HG03558 (cell line): ENCODE results near the gene MIPEP.
"Not testable (repeated sequence)": the region's sequence is repeated elsewhere in the genome, so short reads cannot be mapped to it uniquely, and the experiment has no call there.

Experiments
- ATAC-seq: cut with Tn5 transposase; IDR thresholded peaks from one replicate; pipeline ENCODE4 v1.9.1; 2021; ENCODE audit warnings: moderate number of reproducible peaks; ENCODE audit not compliant: unreplicated experiment; ENCODE audit errors: extremely low read depth

The MIPEP gene

DNA sequence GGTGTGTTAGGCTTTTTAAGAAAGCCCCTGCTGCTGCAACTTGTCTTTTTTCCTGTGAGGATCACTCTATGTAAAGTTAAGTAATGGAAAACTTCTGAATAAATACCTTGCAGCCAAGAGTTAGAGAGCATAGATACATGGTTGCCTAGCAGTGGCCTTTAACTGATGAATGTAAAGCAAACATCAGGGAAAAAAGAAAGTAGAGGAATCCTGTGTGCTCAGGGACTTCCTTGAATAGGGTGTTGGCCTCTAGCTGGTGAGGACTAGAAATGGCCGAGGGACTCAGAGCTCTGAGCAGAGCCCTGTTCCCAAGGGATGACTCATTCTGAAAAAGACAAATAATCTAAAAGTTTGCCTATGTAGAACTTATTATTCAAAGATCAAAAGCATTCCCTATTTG lies 135.7 kb downstream of the MIPEP start:
- ATAC-seq = no peak

DNA sequence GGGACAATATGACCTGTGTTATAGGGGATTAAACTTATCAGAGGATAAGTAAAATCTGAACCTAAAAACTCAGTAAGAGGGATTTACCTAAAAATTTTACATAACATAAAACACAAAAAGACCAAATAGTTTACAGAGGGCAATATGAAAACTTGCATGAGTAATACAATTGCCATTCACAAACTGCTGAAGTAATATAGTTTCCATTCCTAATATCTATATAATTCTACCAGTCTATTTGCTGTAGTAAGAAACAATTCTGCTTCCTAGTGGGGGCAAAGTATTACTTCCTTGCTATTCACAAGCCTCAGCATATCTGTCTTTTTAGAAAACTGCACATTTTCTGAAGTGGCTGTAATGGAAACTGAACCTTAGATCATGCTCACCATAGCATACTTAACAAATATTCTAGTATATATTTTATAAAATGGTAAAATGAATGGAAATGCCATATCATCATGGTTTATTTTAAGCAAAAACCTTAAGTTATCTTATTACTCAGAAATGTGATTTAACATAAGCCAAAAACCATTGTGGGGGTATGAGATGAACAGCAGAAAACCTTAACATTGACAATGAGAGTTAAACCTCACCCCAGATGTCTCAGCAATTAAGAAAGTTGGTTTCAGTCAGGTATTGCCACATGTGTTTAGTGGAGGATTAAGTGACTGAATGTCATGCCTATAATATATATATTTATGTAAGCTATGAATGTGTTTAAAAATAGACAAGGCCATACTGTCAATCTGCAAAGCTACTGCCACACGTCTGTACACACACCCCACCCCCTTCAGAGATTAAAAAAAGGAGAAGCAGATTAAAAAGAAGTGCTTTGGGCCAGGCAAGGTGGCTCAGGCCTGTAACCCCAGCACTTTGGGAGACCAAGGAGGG lies 136.8 kb downstream of the MIPEP start:
- peak; percentile 85 for ATAC-seq

DNA sequence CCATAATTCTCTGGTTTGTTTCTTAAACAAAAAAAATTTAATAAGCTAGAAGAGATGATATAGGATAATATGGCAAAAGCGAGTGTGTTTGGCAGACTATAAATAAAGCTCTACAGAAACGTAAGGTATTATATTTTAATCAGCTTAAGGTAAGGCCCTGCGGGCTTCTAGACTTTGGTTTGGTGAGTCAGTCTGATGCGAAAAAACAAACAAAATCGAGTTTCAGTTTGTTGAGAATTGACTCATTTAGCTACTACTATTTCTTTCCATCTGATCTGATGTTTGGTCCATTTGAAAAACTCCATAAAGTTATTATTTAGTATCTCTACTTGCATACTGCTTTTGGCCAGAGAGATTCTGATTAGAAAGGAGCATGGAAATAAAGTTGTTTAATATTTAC lies 138.0 kb downstream of the MIPEP start:
- no peak for ATAC-seq

DNA sequence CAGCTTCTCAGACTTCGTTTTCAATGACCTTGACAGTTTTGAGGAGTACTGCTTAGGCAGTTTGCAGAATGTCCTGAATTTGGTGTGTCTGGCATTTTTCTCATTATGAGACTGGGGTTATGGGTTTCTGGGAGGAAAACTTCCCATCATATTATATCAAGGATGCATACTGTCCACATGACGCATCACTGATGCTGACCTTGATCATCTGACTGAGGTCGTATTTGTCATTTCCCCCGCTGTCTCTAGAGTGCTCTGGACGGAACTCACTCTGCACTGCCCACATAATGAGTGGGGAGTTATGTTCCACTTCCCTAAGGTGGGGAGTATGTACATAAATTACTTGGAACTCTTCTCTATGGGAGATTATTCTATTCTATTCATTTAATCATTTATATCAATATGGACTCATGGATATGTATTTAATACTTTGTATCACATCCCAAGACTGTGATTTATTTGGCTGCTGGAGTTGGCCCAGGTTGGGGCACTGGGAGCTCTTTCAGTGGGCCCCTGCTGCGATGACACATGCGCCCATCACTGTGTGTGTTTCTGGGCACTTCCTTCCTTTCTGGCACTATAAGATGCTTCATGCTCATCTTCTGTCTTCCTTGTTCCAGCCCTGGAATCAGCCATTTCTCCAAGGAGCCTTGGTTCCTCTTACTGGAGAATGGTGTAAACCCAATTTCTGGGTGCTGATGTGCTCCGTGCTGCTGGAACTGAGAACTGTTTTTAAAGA lies 138.6 kb downstream of the MIPEP start:
- ATAC-seq = no peak

DNA sequence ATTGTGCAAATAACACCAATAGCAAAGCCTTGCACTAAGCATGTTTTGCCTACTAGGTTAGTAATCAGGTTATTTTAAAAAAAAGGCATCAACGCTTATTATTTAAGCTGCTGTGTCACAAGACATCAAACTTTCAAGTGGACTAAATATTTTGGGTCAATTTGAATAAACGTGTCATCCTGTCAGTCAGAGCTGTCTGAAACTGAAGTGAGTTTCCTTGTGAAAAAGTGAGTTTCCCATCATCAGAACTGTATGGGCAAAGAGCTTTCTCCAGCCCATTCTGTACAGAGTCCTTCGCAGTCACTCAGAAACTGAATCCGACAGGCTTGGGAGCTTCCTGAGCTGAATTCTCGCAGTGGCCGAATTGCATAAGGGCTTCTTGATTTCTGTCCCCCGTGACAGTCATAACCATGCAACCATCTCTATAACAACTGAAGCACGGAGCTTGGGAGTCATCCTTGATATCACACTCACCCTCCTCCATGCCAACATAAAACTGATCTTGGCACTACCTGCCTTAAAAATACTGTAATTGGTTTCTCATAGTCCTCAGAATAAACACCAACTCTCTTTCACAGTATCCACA lies 139.8 kb downstream of the MIPEP start:
- no peak for ATAC-seq

DNA sequence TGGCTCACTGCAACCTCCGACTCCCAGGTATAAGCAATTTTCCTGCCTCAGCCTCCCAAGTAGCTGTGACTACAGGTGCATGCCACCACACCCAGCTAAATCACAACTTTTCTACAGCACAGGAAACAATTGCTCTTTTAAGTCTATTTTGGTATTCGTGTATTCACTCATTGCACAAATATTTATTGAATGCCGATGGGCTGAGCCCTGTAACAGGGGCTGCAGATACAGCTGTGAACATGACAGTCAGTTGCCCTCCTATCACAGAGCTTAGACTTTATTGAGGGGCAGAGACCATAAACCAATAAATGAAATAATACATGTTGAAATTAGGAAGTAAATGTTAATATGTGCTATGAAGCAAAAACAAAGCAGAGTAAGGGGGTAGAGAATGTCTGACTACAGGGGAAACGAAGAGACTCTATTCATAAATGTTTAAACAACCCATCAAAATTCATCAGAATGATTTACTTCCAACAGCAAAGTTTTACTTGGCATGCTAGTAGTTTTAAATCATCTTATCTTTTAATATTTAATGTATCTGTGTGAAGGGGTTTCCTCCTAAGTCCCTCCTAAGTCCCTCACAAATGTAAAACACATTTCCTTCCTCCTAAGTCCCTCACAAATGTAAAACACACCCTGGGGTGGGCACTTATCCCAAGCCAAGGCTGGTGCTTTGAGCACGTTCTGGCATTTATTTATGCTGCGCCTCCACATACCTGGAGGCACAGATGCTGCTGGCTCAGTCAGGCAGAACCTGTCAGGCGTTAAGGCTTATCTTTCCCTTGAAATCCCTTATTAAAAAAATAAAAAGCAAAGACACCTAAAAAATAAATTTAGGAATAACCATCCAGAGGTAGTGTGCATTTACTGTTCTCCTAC lies 140.8 kb downstream of the MIPEP start:
- ATAC-seq = no peak

DNA sequence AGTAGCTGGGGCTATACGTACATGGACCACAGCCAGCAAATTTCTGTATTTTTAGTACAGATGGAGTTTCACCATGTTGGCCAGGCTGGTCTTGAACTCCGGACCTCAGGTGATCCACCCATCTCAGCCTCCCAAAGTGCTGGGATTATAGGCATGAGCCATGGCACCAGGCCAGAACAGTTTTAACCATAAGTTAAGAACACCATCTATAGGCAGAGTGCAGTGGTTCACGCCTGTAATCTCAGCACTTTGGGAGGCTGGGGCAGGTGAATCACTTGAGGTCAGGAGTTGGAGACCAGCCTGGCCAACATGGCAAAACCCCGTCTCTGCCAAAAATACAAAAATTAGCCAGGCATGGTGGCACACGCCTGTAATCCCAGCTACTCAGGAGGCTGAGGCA lies 143.1 kb downstream of the MIPEP start:
- ATAC-seq = not testable (repeated sequence)

DNA sequence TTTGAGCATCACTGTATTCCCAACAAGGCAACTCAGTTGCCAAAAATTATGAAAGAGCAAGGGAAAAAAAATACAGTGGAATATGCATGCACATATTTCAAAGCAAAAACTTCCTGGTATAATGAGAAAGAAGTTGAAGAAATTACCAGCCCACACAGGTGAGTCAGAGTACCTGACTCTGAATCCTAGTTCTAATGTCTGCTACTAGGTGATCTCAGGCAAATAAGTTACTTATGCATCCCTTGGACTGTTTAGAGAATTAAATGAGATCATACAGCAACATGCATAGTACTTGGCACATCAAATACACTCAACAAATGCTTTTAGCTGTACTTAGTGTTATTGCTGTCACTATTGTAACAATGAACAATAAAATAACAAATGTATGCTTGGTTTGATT lies 144.9 kb downstream of the MIPEP start:
- ATAC-seq = no peak

DNA sequence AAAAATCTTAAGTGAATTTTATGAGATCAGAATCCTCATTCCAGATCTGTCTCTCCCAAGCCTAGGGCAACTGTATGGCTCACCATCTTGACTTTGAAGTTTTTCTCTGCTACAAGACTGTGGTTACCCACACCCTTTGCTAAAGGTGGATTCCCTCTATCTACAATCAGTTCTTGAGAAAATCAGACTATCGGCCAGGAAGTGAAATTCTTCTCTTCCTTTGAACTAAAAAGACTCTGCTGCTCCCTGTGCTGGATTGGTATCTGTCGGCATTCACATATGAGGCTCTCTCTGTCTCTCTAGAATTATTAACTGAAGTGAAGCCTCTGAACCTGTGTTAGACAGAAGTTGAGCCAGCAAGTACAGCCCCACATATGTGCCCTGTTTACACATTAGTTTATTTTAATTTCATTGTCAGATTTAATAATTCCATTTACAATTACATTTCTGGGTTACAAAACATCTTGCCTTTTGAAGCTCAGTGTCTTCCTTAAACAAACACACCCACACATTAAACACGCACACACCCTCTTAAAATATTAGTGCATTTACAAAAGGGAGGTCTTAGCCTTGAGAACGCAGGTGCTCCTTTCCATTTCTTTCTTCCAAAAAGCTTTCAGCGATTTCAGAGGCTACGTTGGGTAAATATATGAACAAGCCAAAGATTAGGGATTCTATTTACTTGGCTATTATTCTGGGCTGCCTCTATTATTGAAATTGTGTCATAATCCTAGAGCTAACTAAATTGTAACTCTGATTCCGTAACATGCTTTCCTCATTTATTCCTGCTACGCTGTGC lies 145.7 kb downstream of the MIPEP start:
- no peak for ATAC-seq

DNA sequence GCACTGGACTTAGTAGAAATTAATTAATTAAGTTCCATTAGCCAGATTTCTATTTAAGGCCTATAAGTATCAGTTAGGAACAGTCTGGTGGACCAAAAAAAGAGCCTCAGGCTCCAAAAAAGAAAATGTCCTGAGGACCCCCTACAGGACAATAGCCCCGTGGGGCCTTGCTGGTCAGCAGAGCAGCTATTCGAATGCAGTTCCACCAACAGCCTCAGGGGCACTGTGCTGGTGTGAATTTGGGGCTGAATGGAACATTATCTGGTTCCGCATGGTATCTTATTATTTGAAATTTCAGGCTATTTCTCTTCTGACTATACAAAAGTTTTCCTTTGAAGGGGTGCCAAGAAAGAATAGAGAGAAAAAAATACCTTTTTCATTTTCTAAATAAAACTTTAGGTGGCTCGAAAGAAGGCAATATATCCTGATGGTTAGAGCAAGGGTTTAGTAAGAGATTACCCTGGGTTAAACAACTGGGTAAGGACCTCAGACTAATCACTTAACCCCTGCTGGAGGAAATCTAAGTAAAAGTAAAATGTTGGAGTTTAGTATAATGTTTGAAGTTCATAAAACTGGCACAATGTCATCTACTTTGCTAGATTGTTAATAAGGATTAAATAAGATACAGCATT lies 147.2 kb downstream of the MIPEP start:
- no peak for ATAC-seq

DNA sequence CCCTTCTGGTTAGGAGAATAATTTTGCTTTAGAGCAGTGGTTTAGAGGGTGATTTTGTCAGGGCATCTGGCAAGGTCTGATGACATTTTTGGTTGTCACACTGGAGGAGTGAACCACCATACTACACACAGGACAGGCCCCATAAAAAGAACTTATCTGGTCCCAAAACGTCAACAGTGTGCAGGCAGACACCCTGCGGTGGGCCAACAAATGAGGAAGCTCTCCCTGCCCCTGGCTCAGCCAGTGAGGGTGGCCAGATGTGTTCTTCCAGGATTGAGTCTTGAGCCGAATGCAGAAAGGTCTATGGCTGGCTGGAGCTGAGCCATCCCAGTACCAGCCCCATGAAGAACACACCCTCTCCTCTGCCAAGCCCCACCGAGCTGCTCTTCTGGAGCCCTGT lies 149.2 kb downstream of the MIPEP start:
- ATAC-seq = no peak

DNA sequence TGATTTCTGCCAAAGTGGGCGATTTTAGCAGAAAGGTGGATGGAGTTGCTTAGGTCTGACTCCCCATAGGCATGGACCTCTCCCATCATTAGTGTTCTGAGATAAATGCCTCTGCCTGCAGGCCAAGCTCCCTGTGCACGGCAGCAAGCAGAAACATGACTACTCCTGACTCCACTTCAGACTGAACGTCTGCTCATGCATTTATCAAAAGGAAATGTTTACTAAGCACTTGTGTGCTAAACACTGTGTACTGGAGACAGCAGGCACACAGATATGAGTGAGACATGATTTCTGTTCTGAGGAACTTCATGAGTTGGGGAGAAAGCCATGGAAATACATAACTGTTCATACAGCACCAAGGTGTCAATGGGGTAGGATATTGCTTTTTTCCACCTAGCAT lies 149.6 kb downstream of the MIPEP start:
- ATAC-seq = no peak

DNA sequence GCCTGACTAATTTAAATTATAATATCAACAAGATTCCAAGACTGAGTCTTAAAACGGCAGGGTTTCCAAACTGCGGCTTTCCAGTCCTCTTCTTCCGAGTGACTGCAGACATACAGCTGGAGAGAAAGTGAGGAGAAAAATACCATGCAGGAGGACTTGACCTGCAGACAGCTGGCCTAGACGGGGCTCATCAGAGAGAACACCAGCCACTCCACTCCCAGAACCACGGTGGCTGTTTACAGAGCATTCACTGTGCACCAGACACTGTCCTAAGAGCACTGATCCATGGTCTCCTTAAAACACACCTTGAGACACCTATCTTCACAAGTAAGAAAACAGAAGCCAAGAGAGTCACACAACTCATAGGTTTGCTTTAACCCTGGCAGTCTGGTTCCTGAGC lies 152.7 kb downstream of the MIPEP start:
- no peak for ATAC-seq

DNA sequence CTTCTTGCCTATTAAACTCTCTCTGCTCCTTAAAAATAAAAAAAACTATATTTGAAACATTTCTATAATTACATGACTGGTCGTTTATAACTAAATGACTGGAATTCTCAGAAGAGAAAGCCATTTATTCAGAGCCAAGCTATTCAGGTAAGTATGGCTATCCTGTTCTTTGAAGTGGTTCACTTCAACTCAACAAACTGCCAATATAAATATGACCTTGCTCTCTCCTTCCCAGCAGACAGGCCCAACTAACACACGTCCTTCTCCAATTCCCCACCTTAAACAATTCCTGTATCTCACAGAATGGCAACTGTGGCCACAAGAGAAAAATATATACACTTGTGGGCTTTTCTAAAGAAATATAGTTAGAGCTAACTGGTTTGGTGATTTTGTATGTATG lies 153.9 kb downstream of the MIPEP start:
- no peak for ATAC-seq

DNA sequence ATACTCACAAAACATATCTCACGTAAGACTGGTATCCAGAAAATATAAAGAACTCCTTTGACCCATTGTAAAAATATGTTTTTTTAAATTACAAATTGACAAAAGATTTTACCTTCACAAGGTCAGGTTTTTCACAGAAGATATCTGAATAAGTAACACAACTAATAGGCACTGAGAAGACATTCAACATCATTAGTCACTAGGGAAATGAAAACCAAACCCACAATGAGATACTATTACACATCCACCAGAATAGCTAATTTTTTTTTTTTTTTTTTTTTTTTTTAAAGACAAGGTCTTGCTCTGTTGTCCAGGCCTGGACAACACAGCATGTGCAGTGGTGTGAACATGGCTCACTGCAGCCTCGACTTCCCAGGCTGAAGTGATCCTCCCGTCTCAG lies 157.5 kb downstream of the MIPEP start:
- no peak for ATAC-seq

DNA sequence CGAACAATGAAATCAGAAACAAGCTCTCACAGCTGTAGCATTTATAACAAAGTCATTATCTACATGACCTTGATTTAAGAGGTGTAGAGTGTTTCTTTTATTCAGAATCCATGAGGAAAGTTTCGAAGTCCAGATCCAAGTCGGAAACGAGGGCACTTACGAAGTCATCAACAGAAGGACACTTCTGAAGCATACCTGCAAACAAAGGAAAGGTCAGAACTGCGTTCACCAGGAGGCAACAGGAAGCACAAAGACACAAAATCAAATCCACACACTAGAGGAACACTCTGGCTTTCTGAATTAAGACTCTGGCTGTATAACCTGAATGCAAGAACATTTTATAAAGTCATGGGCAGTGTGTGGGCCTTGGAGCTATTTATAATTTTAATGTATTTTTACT lies 158.9 kb downstream of the MIPEP start:
- ATAC-seq = no peak

DNA sequence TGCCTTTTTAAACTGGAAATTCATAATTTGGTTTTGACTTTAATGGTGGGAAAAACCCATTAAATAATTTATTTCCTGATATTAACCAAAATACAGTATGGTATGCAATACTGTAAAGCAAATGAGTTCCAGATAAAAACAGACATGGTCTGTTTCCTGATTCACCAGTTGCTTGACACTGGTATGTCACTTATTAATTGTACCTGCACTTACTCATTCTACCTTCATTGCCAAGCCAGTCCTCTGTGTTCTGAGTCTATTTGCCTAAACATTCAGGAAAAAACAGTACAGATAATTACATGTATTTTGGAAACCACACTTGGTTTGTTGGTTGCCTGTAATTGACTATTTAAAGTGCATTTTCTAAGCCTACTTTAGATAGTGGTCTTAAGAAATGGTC lies 159.7 kb downstream of the MIPEP start:
- ATAC-seq = no peak

DNA sequence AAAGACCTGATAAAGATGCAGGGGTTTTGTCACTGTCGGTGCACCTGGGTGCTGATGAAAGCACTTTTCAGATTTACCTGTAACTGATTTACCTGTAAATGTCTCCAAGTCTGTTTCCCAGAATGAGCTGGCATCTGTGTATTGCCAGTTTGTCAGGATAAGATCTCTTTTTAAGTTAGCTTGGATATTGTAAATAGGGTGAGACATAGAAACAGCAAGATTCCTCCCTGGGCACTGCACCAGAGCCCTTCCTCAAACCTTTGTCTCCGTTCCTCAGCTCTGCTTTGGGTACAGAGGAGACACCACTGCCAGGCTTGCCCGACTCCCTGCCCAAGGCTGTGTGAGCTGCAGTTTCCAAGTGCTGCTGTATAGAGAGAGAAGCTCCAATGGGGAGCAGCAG lies 160.4 kb downstream of the MIPEP start:
- no peak for ATAC-seq

DNA sequence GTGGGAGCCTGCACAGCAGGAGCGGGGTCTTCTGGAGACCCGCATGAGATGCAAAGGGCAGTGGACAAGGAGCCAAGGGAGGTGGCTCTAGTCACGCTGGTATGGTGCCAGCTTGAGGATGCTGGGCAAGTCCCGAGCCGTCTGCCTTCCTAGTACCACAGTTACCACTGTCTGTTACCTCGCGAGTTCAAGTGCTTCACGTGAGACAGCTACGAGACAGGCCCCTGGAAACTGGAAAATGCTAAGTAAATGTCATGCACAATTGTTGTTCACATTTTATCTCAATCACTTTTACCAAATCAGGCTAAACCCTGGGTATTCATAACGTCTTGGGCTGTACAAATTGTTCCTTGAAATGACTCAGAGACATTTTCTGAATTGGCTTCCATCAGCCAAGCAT lies 163.3 kb downstream of the MIPEP start:
- no peak for ATAC-seq
